Rectal smooth muscle tissue (tissue), 1 donor: ENCODE results near the gene HCN1.

ENCODE experiments used
- H3K27ac ChIP-seq: one replicate; pipeline ENCODE4 v1.7.0; 2013; ENCODE audit warnings: low read depth, low read length, inconsistent platforms
- H3K27me3 ChIP-seq: one replicate; pipeline ENCODE4 v1.7.0; 2013; ENCODE audit warnings: low read length; ENCODE audit not compliant: control insufficient read depth, insufficient read depth
- H3K36me3 ChIP-seq: one replicate; pipeline ENCODE4 v1.7.0; 2013; ENCODE audit warnings: low read length; ENCODE audit not compliant: control insufficient read depth, insufficient read depth
- H3K4me1 ChIP-seq: one replicate; pipeline ENCODE4 v1.7.0; 2013; ENCODE audit warnings: low read length; ENCODE audit not compliant: control insufficient read depth, insufficient read depth
- H3K4me3 ChIP-seq: one replicate; pipeline ENCODE4 v1.7.0; 2013; ENCODE audit warnings: low read length
- H3K9ac ChIP-seq: one replicate; pipeline ENCODE4 v1.7.0; 2013; ENCODE audit warnings: low read length

HCN1 gene

GRCh38 chr5:45261125-45261524 is 435.1 kb downstream of the HCN1 start:
- Histone ChIP-seq H3K27me3 (no peaks in the 10 kb centered on the region), H3K27ac (no peak overlapping the region), H3K36me3 (no peaks in the 10 kb centered on the region), H3K4me1 (no peaks in the 10 kb centered on the region), H3K9ac (no peak overlapping the region), H3K4me3 (no peak overlapping the region)

- Histone ChIP-seq H3K27ac (no peak overlapping the region), H3K9ac (no peak overlapping the region), H3K4me3 (no peak overlapping the region), H3K27me3 (no peaks in the 10 kb centered on the region), H3K4me1 (no peaks in the 10 kb centered on the region), H3K36me3 (no peaks in the 10 kb centered on the region)
Measured at GRCh38 chr5:45260292-45260691, 435.9 kb downstream of the HCN1 start.

GRCh38 chr5:45252978-45253377 is 443.2 kb downstream of the HCN1 start:
- H3K36me3 ChIP-seq, result no peaks in the 10 kb centered on the region
- H3K27me3 ChIP-seq, result no peaks in the 10 kb centered on the region
- no peak overlapping the region for H3K27ac ChIP-seq
- no peak overlapping the region for H3K4me3 ChIP-seq
- H3K4me1 ChIP-seq, result no peaks in the 10 kb centered on the region
- H3K9ac ChIP-seq, result no peak overlapping the region

DNA sequence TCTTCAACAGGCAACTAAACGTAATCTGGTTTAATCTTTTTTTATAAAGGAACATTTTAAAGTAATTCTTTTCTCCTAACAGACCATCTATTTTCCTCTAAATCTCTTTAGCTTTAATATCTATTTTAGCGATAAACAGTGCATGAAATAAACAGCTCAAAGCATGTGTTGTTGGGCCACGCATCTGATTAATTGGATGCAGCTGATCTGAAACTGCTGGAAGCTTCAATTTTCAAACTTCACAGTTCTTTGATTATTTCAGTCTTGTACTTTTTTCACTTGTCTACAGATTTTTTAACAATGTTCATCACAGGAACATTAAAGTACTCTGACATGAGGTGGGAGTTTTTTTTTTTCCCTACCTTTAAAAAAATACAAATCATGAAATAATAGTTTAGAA is 443.6 kb downstream of the HCN1 start:
- no peak overlapping the region for H3K4me3 ChIP-seq
- no peak overlapping the region for H3K9ac ChIP-seq
- H3K27ac ChIP-seq, result no peak overlapping the region
- no peaks in the 10 kb centered on the region for H3K4me1 ChIP-seq
- no peaks in the 10 kb centered on the region for H3K36me3 ChIP-seq
- no peaks in the 10 kb centered on the region for H3K27me3 ChIP-seq

GRCh38 chr5:45225571-45226031 is 470.6 kb downstream of the HCN1 start:
- no peak overlapping the region for H3K4me3 ChIP-seq
- H3K27ac ChIP-seq, result no peak overlapping the region
- H3K9ac ChIP-seq, result no peak overlapping the region
- H3K4me1 ChIP-seq, result no peaks in the 10 kb centered on the region
- no peaks in the 10 kb centered on the region for H3K36me3 ChIP-seq
- H3K27me3 ChIP-seq, result no peaks in the 10 kb centered on the region

DNA sequence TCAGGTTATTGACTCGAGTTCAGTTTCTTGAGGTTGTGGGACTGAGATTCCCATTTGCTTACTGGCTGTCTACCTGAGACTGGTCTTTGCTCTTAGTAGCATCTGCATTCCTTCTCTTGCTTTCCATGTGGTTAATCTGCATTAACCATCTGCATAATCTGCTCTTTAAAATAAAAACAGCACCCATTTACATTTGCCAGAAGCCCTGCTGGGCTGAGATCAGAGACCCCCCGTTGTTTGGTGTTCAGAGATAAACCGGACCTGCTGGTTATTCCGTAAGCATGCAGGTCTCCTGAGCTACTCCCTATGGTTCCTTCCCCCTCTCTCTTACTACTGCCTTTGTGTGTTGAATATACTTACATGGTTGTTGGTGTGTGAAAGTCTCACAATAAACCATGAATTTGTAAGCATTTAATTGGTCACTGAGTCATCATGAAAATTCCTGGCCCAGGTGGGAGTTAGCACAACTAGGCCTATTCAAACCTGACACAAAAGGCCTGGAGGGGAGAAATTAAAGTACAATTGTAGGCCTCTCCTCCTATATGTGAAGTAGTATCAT is 490.7 kb downstream of the HCN1 start:
- no peak overlapping the region for H3K4me3 ChIP-seq
- H3K9ac ChIP-seq, result no peak overlapping the region
- no peaks in the 10 kb centered on the region for H3K36me3 ChIP-seq
- no peaks in the 10 kb centered on the region for H3K27me3 ChIP-seq
- H3K27ac ChIP-seq, result no peak overlapping the region
- H3K4me1 ChIP-seq, result no peaks in the 10 kb centered on the region
